Measurements from ENCODE around the gene GRIPAP1. TPM values are rescaled to one million over a fixed set of nuclear protein-coding genes. Genes with fewer than 3 reads are reported as not detected.

Gene GRIPAP1
- total RNA-seq, 1 donor from 2014 or later: 89.9 TPM

GRCh38 chrX:48974574-48974973 lies 27.5 kb downstream of the GRIPAP1 start:
- peaks cover 5% of the 10 kb centered on the region for H3K4me1 Mint-ChIP-seq (ENCODE audit: low read depth)
- H3K27me3 Mint-ChIP-seq: no peaks in the 10 kb centered on the region
- H3K36me3 Mint-ChIP-seq (ENCODE audit: insufficient read depth): peaks cover 20% of the 10 kb centered on the region
- peaks cover 21% of the 10 kb centered on the region for H3K9me3 Mint-ChIP-seq (ENCODE audit: low read depth)
- no peak for DNase-seq (ENCODE audit: low spot score, unreplicated experiment)
- H3K27ac Mint-ChIP-seq: no peak overlapping the region
- no peak overlapping the region for H3K4me3 Mint-ChIP-seq (ENCODE audit: low read depth)
- TF ChIP-seq CTCF (IDR thresholded peaks at IDR 0.05; ENCODE audit: unreplicated experiment): no peak

- no peak overlapping the region for H3K27ac Mint-ChIP-seq
- no peak for TF ChIP-seq CTCF (IDR thresholded peaks at IDR 0.05; ENCODE audit: unreplicated experiment)
- peaks cover 20% of the 10 kb centered on the region for H3K36me3 Mint-ChIP-seq (ENCODE audit: insufficient read depth)
- H3K9me3 Mint-ChIP-seq (ENCODE audit: low read depth): peaks cover 21% of the 10 kb centered on the region
- DNase-seq (ENCODE audit: low spot score, unreplicated experiment): no peak
- no peak overlapping the region for H3K4me3 Mint-ChIP-seq (ENCODE audit: low read depth)
- H3K4me1 Mint-ChIP-seq (ENCODE audit: low read depth): peaks cover 5% of the 10 kb centered on the region
- H3K27me3 Mint-ChIP-seq: no peaks in the 10 kb centered on the region
Measured at GRCh38 chrX:48974033-48974432, 28.0 kb downstream of the GRIPAP1 start.

GRCh38 chrX:48972220-48973164 lies 29.6 kb downstream of the GRIPAP1 start:
- H3K27ac Mint-ChIP-seq: peak overlapping the region; percentile 87
- DNase-seq (ENCODE audit: low spot score, unreplicated experiment): no peak
- peak; percentile 54 for TF ChIP-seq CTCF (IDR thresholded peaks at IDR 0.05; ENCODE audit: unreplicated experiment)
- H3K27me3 Mint-ChIP-seq: no peaks in the 10 kb centered on the region
- peak overlapping the region; percentile 69 for H3K4me3 Mint-ChIP-seq (ENCODE audit: low read depth)
- peaks cover 15% of the 10 kb centered on the region for H3K9me3 Mint-ChIP-seq (ENCODE audit: low read depth)
- H3K4me1 Mint-ChIP-seq (ENCODE audit: low read depth): peaks cover 5% of the 10 kb centered on the region
- peaks cover 11% of the 10 kb centered on the region for H3K36me3 Mint-ChIP-seq (ENCODE audit: insufficient read depth)

- H3K27me3 Mint-ChIP-seq: no peaks in the 10 kb centered on the region
- no peak for TF ChIP-seq CTCF (IDR thresholded peaks at IDR 0.05; ENCODE audit: unreplicated experiment)
- peak within 1 kb of the TSS; percentile 87 for H3K27ac Mint-ChIP-seq
- DNase-seq (ENCODE audit: low spot score, unreplicated experiment): peak; percentile 31
- peaks cover 11% of the 10 kb centered on the region for H3K36me3 Mint-ChIP-seq (ENCODE audit: insufficient read depth)
- H3K4me3 Mint-ChIP-seq (ENCODE audit: low read depth): peak within 1 kb of the TSS; percentile 69
- peaks cover 15% of the 10 kb centered on the region for H3K9me3 Mint-ChIP-seq (ENCODE audit: low read depth)
- H3K4me1 Mint-ChIP-seq (ENCODE audit: low read depth): peaks cover 5% of the 10 kb centered on the region
Measured at GRCh38 chrX:48971249-48972219, 30.5 kb downstream of the GRIPAP1 start, which contains the start of gene KCND1. KCND1 (minus strand) TSS chrX:48971844; CDS start chrX:48970271, 1,573 bp downstream.

GRCh38 chrX:48969471-48969870 lies 32.6 kb downstream of the GRIPAP1 start:
- Mint-ChIP-seq H3K4me3 (ENCODE audit: low read depth) (no peak overlapping the region), H3K36me3 (ENCODE audit: insufficient read depth) (peaks cover 4% of the 10 kb centered on the region), H3K27me3 (no peaks in the 10 kb centered on the region), H3K4me1 (ENCODE audit: low read depth) (peaks cover 5% of the 10 kb centered on the region), H3K9me3 (ENCODE audit: low read depth) (peaks cover 8% of the 10 kb centered on the region), H3K27ac (peak overlapping the region; percentile 45)
- TF ChIP-seq CTCF (IDR thresholded peaks at IDR 0.05; ENCODE audit: unreplicated experiment): no peak
- DNase-seq (ENCODE audit: low spot score, unreplicated experiment): no peak
